Fibroblast of villous mesenchyme (primary cell): ENCODE measurements around the gene MAPK1. TPM values are rescaled to one million over a fixed set of nuclear protein-coding genes. Genes with fewer than 3 reads are reported as not detected.
A peak's percentile ranks its signal among the peaks of the same experiment; 100 is the strongest.
"Not testable (repeated sequence)": the region's sequence is repeated elsewhere in the genome, so short reads cannot be mapped to it uniquely, and the experiment has no call there.

Experiments
- DNase-seq: peaks from one replicate; pipeline ENCODE4 v3.0.0-alpha.2; 2010; ENCODE audit warnings: low read depth
- H3K4me3 ChIP-seq: 2 replicates; pipeline ENCODE4 v1.5.1; 2011; ENCODE audit warnings: low read depth, mild to moderate bottlenecking, low read length
- total RNA-seq: library from RNA; depleted of rRNA; stranded (reverse); fragments of >200 nt; gene quantifications from 2 replicates; pipeline ENCODE4 v1.2.3, GENCODE V29; 2012
- TF ChIP-seq, protein P1 (sequence below): IDR thresholded peaks from 2 replicates; pipeline ENCODE4 v1.5.1; 2012; ENCODE audit warnings: low read depth, mild to moderate bottlenecking, low read length; ENCODE audit not compliant: insufficient read depth

MAPK1 gene
- total RNA-seq, 1 donor: 51.8 TPM

GRCh38 chr22:21850660-21851059 is 16.8 kb downstream of the MAPK1 start:
- no peak overlapping the region for H3K4me3 ChIP-seq
- TF ChIP-seq, protein P1, sequence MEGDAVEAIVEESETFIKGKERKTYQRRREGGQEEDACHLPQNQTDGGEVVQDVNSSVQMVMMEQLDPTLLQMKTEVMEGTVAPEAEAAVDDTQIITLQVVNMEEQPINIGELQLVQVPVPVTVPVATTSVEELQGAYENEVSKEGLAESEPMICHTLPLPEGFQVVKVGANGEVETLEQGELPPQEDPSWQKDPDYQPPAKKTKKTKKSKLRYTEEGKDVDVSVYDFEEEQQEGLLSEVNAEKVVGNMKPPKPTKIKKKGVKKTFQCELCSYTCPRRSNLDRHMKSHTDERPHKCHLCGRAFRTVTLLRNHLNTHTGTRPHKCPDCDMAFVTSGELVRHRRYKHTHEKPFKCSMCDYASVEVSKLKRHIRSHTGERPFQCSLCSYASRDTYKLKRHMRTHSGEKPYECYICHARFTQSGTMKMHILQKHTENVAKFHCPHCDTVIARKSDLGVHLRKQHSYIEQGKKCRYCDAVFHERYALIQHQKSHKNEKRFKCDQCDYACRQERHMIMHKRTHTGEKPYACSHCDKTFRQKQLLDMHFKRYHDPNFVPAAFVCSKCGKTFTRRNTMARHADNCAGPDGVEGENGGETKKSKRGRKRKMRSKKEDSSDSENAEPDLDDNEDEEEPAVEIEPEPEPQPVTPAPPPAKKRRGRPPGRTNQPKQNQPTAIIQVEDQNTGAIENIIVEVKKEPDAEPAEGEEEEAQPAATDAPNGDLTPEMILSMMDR: no peak
- no peak for DNase-seq

- TF ChIP-seq, protein P1: no peak
- no peak overlapping the region for H3K4me3 ChIP-seq
- peak; percentile 25 for DNase-seq
Observed at GRCh38 chr22:21849489-21849888, 18.0 kb downstream of the MAPK1 start.

- H3K4me3 ChIP-seq, DNase-seq: not testable (repeated sequence)
Observed at GRCh38 chr22:21848057-21848456, 19.4 kb downstream of the MAPK1 start.

GRCh38 chr22:21845558-21846453 is 21.6 kb downstream of the MAPK1 start:
- no peak overlapping the region for H3K4me3 ChIP-seq
- DNase-seq: no peak
- TF ChIP-seq, protein P1: no peak

DNA sequence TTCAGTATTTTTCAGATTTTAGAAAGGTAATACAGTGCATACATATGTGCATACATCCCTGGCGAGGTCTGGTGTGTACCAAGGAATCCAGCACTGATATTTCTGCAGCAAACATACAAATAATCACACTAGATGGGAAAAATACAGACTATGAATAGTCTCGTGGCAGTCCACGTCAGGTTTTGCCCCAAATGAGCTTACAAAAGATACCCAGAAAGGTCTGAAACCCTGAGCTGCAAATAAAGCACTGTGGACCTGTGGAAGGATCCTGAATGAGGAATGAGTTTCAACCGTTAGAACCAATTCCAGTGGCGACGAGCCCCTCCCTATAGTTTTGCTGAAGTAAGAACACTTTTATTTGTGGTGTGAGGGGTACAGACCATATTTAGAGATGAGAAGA is 24.5 kb downstream of the MAPK1 start:
- no peak overlapping the region for H3K4me3 ChIP-seq
- no peak for DNase-seq
- TF ChIP-seq, protein P1: no peak

DNA sequence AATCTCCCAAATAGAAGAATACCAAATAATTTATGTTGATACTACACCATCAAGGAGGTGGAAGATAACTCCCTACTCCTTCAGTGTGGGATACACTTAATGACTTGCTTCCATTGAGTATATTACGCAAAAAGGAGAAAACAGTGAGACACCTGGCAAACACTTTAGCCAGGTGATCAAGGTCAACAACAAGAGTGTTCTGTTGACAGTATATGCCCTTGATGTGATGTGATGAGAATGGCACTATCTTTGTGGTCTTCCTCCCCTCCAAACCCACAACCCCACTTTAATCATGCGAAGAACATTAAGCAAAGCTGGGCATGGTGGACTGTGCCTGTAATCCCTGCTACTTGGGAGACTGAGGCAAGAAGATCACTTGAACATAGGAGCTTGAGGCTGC is 26.0 kb downstream of the MAPK1 start:
- TF ChIP-seq, protein P1: no peak
- no peak overlapping the region for H3K4me3 ChIP-seq
- DNase-seq: no peak

DNA sequence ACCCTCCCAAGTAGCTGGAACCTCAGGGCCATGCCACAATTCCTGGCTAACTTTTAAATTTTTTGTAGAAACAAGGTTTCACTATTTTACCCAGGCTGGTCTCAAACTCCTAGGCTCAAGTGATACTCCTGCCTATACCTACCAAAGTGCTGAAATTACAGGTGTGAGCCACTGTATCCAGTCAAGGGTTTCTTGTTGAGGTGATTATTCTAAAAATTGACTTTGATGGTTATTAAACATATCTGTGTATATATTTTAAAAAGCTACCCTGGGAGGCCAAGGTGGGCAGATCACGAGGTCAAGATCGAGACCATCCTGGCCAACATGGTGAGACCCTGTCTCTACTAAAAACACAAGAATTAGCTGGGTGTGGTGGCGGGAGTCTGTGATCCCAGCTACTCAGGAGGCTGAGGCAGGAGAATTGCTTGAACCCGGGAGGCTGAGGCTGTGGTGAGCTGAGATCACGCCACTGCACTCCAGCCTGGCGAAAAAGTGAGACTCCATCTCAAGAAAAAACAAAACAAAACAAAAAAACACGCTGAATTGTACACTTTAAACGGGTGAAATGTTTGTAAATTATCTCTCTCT is 27.1 kb downstream of the MAPK1 start:
- TF ChIP-seq, protein P1: no peak
- no peak overlapping the region for H3K4me3 ChIP-seq
- no peak for DNase-seq
